ENCODE data around the gene CIAO2B.

CIAO2B gene

DNA sequence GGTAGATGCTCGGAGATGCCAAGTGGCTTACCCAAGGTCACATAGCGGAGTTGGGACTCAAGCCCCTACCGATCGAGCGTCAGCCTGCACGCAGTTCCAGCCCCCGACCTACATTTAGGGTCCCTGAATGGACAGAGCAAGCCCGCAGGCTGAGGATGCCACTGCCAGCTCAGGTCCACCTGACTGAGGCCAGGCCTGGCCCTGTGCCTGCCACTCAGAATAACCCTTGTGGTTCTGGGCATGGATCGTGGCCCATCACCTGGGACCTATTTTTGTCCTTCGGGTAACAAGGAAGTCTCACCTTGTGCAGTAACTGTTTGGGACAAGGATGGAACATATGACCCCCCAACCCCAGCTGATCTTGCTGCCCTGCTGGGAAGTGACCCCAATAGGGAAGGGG is 32.6 kb downstream of the CIAO2B start:
- TF ChIP-seq TCF4 (CRISPR knock-in tag; IDR thresholded peaks at IDR 0.05; ENCODE audit: borderline replicate concordance) (no peak), ZNF565 (CRISPR knock-in tag; conservative IDR thresholded peaks at IDR 0.05; ENCODE audit: low read depth) (no peak), TOX (CRISPR knock-in tag; IDR thresholded peaks at IDR 0.05; ENCODE audit: borderline replicate concordance) (no peak), PPARA (CRISPR knock-in tag; IDR thresholded peaks at IDR 0.05; ENCODE audit: borderline replicate concordance) (no peak), TSHZ2 (CRISPR knock-in tag; IDR thresholded peaks at IDR 0.05) (no peak), ZNF70 (CRISPR knock-in tag; IDR thresholded peaks at IDR 0.05) (no peak), ARNTL (CRISPR knock-in tag; IDR thresholded peaks at IDR 0.05; ENCODE audit: borderline replicate concordance, low read depth) (no peak), ZNF8 (CRISPR knock-in tag; IDR thresholded peaks at IDR 0.05) (no peak)
- TF ChIP-seq, protein P1, sequence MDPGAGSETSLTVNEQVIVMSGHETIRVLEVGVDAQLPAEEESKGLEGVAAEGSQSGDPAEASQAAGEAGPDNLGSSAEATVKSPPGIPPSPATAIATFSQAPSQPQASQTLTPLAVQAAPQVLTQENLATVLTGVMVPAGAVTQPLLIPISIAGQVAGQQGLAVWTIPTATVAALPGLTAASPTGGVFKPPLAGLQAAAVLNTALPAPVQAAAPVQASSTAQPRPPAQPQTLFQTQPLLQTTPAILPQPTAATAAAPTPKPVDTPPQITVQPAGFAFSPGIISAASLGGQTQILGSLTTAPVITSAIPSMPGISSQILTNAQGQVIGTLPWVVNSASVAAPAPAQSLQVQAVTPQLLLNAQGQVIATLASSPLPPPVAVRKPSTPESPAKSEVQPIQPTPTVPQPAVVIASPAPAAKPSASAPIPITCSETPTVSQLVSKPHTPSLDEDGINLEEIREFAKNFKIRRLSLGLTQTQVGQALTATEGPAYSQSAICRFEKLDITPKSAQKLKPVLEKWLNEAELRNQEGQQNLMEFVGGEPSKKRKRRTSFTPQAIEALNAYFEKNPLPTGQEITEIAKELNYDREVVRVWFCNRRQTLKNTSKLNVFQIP (CRISPR knock-in tag; IDR thresholded peaks at IDR 0.05; ENCODE audit: borderline replicate concordance, low read depth), result no peak
- no peak for ATAC-seq

DNA sequence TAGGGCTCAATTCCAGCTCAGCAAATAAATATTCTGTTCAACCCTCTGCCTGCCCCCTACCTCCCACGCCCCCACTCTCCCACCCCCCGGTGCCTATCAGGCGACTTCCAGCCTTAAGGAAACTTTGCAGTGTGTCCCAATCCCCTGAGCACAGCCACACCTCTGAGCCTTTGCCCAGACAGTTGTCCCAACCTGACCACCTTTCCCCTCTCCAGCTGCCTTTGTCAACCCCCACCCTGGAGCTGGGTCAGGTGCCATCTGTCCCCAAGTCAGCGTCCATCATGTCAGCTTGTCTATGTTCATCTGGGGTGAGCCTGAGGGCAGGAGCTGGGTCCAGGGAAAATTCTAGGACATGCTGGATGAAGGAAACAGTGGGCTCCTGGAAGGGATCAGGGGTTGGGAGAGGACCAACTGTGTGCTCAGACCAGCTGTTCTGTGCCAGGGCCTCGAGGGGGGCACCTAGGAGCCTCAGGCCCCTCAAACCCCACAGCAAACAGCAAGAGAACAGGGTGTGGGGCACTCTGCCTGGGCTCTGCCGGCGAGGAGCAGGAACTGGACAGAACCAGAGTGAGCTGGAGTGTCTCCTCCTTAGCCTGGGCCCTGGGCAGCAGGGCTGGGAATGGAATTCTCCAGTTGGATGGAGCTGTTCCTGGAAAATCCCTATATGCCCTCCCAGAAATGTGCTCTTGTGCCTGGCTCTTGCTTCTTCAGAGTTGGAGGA is 33.3 kb downstream of the CIAO2B start:
- peak; percentile 6; the same call in 1 of the 3 replicates for ATAC-seq
- TF ChIP-seq, protein P2, sequence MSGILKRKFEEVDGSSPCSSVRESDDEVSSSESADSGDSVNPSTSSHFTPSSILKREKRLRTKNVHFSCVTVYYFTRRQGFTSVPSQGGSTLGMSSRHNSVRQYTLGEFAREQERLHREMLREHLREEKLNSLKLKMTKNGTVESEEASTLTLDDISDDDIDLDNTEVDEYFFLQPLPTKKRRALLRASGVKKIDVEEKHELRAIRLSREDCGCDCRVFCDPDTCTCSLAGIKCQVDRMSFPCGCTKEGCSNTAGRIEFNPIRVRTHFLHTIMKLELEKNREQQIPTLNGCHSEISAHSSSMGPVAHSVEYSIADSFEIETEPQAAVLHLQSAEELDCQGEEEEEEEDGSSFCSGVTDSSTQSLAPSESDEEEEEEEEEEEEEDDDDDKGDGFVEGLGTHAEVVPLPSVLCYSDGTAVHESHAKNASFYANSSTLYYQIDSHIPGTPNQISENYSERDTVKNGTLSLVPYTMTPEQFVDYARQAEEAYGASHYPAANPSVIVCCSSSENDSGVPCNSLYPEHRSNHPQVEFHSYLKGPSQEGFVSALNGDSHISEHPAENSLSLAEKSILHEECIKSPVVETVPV (CRISPR knock-in tag; IDR thresholded peaks at IDR 0.05), result no peak
- TF ChIP-seq TSHZ2 (CRISPR knock-in tag; IDR thresholded peaks at IDR 0.05) (no peak), ARNTL (CRISPR knock-in tag; IDR thresholded peaks at IDR 0.05; ENCODE audit: borderline replicate concordance, low read depth) (no peak), BACH2 (CRISPR knock-in tag; IDR thresholded peaks at IDR 0.05; ENCODE audit: borderline replicate concordance) (no peak)
- TF ChIP-seq, protein P1 (CRISPR knock-in tag; IDR thresholded peaks at IDR 0.05; ENCODE audit: borderline replicate concordance, low read depth), result no peak

- ATAC-seq, result peak; percentile 52
- TF ChIP-seq ZFP3 (CRISPR knock-in tag; IDR thresholded peaks at IDR 0.05) (no peak), ZNF8 (CRISPR knock-in tag; IDR thresholded peaks at IDR 0.05) (no peak), ISL1 (CRISPR knock-in tag; IDR thresholded peaks at IDR 0.05) (peak; percentile 21; the same call in 1 of the 2 replicates), CREB5 (CRISPR knock-in tag; IDR thresholded peaks at IDR 0.05; ENCODE audit: low read depth) (peak; percentile 74; the same call in 1 of the 2 replicates)
These were observed 34.1 kb downstream of the CIAO2B start for GRCh38 chr16:66899945-66900710.
